Measurements from ENCODE around the gene PINLYP. TPM values are rescaled to one million over a fixed set of nuclear protein-coding genes. Genes with fewer than 3 reads are reported as not detected.

The PINLYP gene
- total and polyA plus RNA-seq, 9 of the 15 experiments (the other 6 are each of a cell fraction or from before 2014, with no cell fraction given) = 1.00 to 6.7 (median 2.2) TPM

- TF ChIP-seq ZBTB40 (IDR thresholded peaks at IDR 0.05) (no peak), ZBTB40 (CRISPR knock-in tag; IDR thresholded peaks at IDR 0.05) (no peak), GABPB1 (CRISPR knock-in tag; IDR thresholded peaks at IDR 0.05) (peak; percentile 70), ZNF212 (CRISPR knock-in tag; IDR thresholded peaks at IDR 0.05) (no peak), ZFP36 (IDR thresholded peaks at IDR 0.05; ENCODE audit: low read depth, low read length, partially characterized antibody) (peak; percentile 42), RAD51 (IDR thresholded peaks at IDR 0.05; ENCODE audit: borderline replicate concordance, low read depth) (no peak), CBFB (CRISPR knock-in tag; IDR thresholded peaks at IDR 0.05) (peak; percentile 81), POLR2G (IDR thresholded peaks at IDR 0.05; ENCODE audit: low read depth, low read length) (peak; percentile 76), NFXL1 (CRISPR knock-in tag; IDR thresholded peaks at IDR 0.05) (no peak), ESRRA (IDR thresholded peaks at IDR 0.05; ENCODE audit: borderline replicate concordance, low read depth) (no peak), BCOR (IDR thresholded peaks at IDR 0.05) (no peak), OTX1 (CRISPR knock-in tag; IDR thresholded peaks at IDR 0.05) (no peak), ZNF121 (CRISPR knock-in tag; conservative IDR thresholded peaks at IDR 0.05) (peak; percentile 81), MEF2A (IDR thresholded peaks at IDR 0.05; ENCODE audit: control insufficient read depth, low read depth, low read length) (no peak), KDM1A (IDR thresholded peaks at IDR 0.05) (no peak), ATF4 (CRISPR knock-in tag; IDR thresholded peaks at IDR 0.05) (no peak), DMBX1 (CRISPR knock-in tag; IDR thresholded peaks at IDR 0.05; ENCODE audit: borderline replicate concordance) (no peak), DIDO1 (tag; IDR thresholded peaks at IDR 0.05; ENCODE audit: low read depth) (no peak)
These were observed 19.4 kb downstream of the PINLYP start (continued) for GRCh38 chr19:43594710-43595604.

Measured in K562 (cell line).